Endodermal cell (in vitro differentiated cells): ENCODE measurements around the gene ATP10D. TPM values are rescaled to one million over a fixed set of nuclear protein-coding genes. Genes with fewer than 3 reads are reported as not detected.

Experiments used
- DNase-seq: peaks from one replicate; pipeline ENCODE4 v3.0.0-alpha.2; 2017
- H3K27ac ChIP-seq: 2 replicates; pipeline ENCODE4 v1.5.1; 2013; ENCODE audit warnings: mild to moderate bottlenecking, low read depth, low read length, moderate library complexity
- H3K27me3 ChIP-seq: 2 replicates; pipeline ENCODE4 v1.6.1; 2013; ENCODE audit warnings: mild to moderate bottlenecking, low read length, moderate library complexity; ENCODE audit not compliant: insufficient read depth, control insufficient read depth, poor library complexity, severe bottlenecking
- H3K36me3 ChIP-seq: 2 replicates; pipeline ENCODE4 v1.7.0; 2013; ENCODE audit warnings: mild to moderate bottlenecking, low read length, moderate library complexity; ENCODE audit not compliant: control insufficient read depth, insufficient read depth
- H3K4me1 ChIP-seq: one replicate; pipeline ENCODE4 v1.7.0; 2013; ENCODE audit warnings: low read length; ENCODE audit not compliant: control insufficient read depth, insufficient read depth
- H3K4me3 ChIP-seq: 2 replicates; pipeline ENCODE4 v1.5.1; 2013; ENCODE audit warnings: mild to moderate bottlenecking, low read length, moderate library complexity
- H3K9ac ChIP-seq: 2 replicates; pipeline ENCODE4 v1.6.1; 2013; ENCODE audit warnings: mild to moderate bottlenecking, low read length, moderate library complexity; ENCODE audit not compliant: poor library complexity, severe bottlenecking; ENCODE audit errors: extremely low read depth
- H3K9me3 ChIP-seq: 2 replicates; pipeline ENCODE4 v1.6.1; 2013; ENCODE audit warnings: mild to moderate bottlenecking, low read length, moderate library complexity; ENCODE audit not compliant: control insufficient read depth
- H3K27ac Mint-ChIP-seq: 2 replicates; pipeline ENCODE4 v1.8.0; 2020; ENCODE audit warnings: mixed read lengths
- H3K27me3 Mint-ChIP-seq: 2 replicates; pipeline ENCODE4 v1.8.0; 2021; ENCODE audit warnings: mild to moderate bottlenecking, mixed read lengths; ENCODE audit not compliant: insufficient read depth
- H3K36me3 Mint-ChIP-seq: 2 replicates; pipeline ENCODE4 v1.8.0; 2020; ENCODE audit warnings: low read depth, mixed read lengths
- H3K4me1 Mint-ChIP-seq: 2 replicates; pipeline ENCODE4 v1.8.0; 2020; ENCODE audit warnings: mixed read lengths
- H3K4me3 Mint-ChIP-seq: 2 replicates; pipeline ENCODE4 v1.8.0; 2020; ENCODE audit warnings: mild to moderate bottlenecking, moderate library complexity, mixed read lengths
- H3K9me3 Mint-ChIP-seq: 2 replicates; pipeline ENCODE4 v1.8.0; 2020; ENCODE audit warnings: mild to moderate bottlenecking, mixed read lengths
- CTCF ChIP-seq: fragments of 200-600 bp; sonication (generic); conservative IDR thresholded peaks from 2 replicates; pipeline ENCODE4 v1.5.0; 2021; ENCODE audit warnings: antibody characterized with exemption, mild to moderate bottlenecking
- WGBS, 2 experiments: methylation state at CpG; one replicate each; pipeline versions ENCODE4 v1.1.5 to v1.1.7; 2013; ENCODE audit warnings: missing lambda C conversion rate in 2 of 2, mixed read lengths in 1 of 2; ENCODE audit not compliant: insufficient coverage in 1 of 2, insufficient read length in 1 of 2; 5-methylcytosine and 5-hydroxymethylcytosine counted together
- total RNA-seq, 2 donors: library from RNA; stranded (reverse); fragmentation: NEBNext Ultra II Directional in 1 of 2; extraction: Animal tissue kit (Norgen Biotek cat#: 25700) in 1 of 2; gene quantifications; 2 replicates in 1 of 2; 3 replicates in 1 of 2; pipeline ENCODE4 v1.2.1, GENCODE V29; 2021

The ATP10D gene
- total RNA-seq, 2 donors from 2014 or later: 0.27 to 1.1 TPM

- Histone ChIP-seq H3K27me3 (no peaks in the 10 kb centered on the region), H3K4me1 (no peaks in the 10 kb centered on the region), H3K9me3 (no peaks in the 10 kb centered on the region), H3K36me3 (no peaks in the 10 kb centered on the region), H3K27ac (no peak overlapping the region), H3K9ac (no peak overlapping the region), H3K4me3 (no peak overlapping the region)
- no peak for DNase-seq
- no peaks in the 10 kb centered on the region for H3K27me3 Mint-ChIP-seq
- H3K4me3 Mint-ChIP-seq: no peak overlapping the region
- H3K36me3 Mint-ChIP-seq: no peaks in the 10 kb centered on the region
- H3K27ac Mint-ChIP-seq: no peak overlapping the region
- TF ChIP-seq CTCF: no peak
- peaks cover 2% of the 10 kb centered on the region for H3K4me1 Mint-ChIP-seq
- 100% methylated on average over 2 of the region's 3 CpGs; no CpG with 5 or more reads in 1 of the 2 experiments for WGBS, 2 experiments
- no peaks in the 10 kb centered on the region for H3K9me3 Mint-ChIP-seq
Observed at GRCh38 chr4:47469951-47470350, 15.1 kb upstream of the ATP10D start.

- H3K9me3 Mint-ChIP-seq: no peaks in the 10 kb centered on the region
- Histone ChIP-seq H3K36me3 (no peaks in the 10 kb centered on the region), H3K4me3 (no peak overlapping the region), H3K27me3 (no peaks in the 10 kb centered on the region), H3K9ac (no peak overlapping the region), H3K27ac (no peak overlapping the region), H3K9me3 (no peaks in the 10 kb centered on the region), H3K4me1 (no peaks in the 10 kb centered on the region)
- no peak for TF ChIP-seq CTCF
- H3K4me1 Mint-ChIP-seq: peaks cover 2% of the 10 kb centered on the region
- no peak overlapping the region for H3K4me3 Mint-ChIP-seq
- DNase-seq: no peak
- WGBS, 2 experiments: 87 to 92% methylated on average over 2 to 4 of the region's 4 CpGs
- H3K36me3 Mint-ChIP-seq: no peaks in the 10 kb centered on the region
- H3K27me3 Mint-ChIP-seq: no peaks in the 10 kb centered on the region
- H3K27ac Mint-ChIP-seq: no peak overlapping the region
Observed at GRCh38 chr4:47471064-47471463, 14.0 kb upstream of the ATP10D start.

GRCh38 chr4:47471591-47471990, 13.5 kb upstream of the ATP10D start:
- no peaks in the 10 kb centered on the region for H3K36me3 Mint-ChIP-seq
- H3K4me3 ChIP-seq: no peak overlapping the region
- no peaks in the 10 kb centered on the region for H3K27me3 ChIP-seq
- H3K27ac ChIP-seq: no peak overlapping the region
- no peak overlapping the region for H3K27ac Mint-ChIP-seq
- H3K4me3 Mint-ChIP-seq: no peak overlapping the region
- H3K9ac ChIP-seq: no peak overlapping the region
- no peak for TF ChIP-seq CTCF
- H3K9me3 Mint-ChIP-seq: no peaks in the 10 kb centered on the region
- H3K9me3 ChIP-seq: no peaks in the 10 kb centered on the region
- H3K4me1 ChIP-seq: no peaks in the 10 kb centered on the region
- DNase-seq: no peak
- WGBS, 2 experiments: 83% methylated on average over 2 of the region's 2 CpGs; no CpG with 5 or more reads in 1 of the 2 experiments
- peaks cover 2% of the 10 kb centered on the region for H3K4me1 Mint-ChIP-seq
- no peaks in the 10 kb centered on the region for H3K36me3 ChIP-seq
- H3K27me3 Mint-ChIP-seq: no peaks in the 10 kb centered on the region
